ENCODE measurements around the gene DLGAP1. TPM values are rescaled to one million over a fixed set of nuclear protein-coding genes. Genes with fewer than 3 reads are reported as not detected.

The DLGAP1 gene
- total and polyA plus RNA-seq, 2 of the 8 experiments (the other 6 are each of a cell fraction or from before 2014, with no cell fraction given) = 11.8 to 16.9 TPM

DNA sequence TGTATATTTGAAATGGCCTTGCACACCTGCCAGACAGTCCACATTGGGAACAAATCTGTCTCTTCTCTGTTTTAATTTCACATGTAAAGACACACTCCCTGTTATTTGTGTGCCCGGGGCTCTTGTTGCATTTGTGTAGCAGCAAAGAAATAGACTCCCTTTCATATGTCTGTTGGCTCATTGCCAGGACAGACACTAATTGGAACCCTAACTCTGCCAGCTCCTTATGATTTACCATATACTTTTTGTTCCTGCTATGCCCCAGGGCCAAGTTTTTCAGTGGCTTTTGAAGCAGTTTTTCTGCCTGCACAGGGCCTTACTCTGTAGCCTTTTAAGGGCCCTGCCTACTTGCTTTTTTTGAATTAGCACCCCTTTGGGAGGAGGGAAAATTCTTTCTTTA lies 396.9 kb downstream of the DLGAP1 start:
- H3K56ac ChIP-seq (replicated peaks; ENCODE audit: insufficient read length, low read depth, low read length) = no peak overlapping the region
- WGBS, 2 experiments (ENCODE audit: extremely low coverage in 1 of 2, insufficient coverage in 1 of 2, insufficient read length in 1 of 2, insufficient replicate concordance in 2 of 2, low coverage in 1 of 2, low lambda C conversion rate in 2 of 2, missing lambda C conversion rate in 1 of 2) = 88% methylated on average over 1 of the region's 1 CpG; no CpG with 5 or more reads in 1 of the 2 experiments
- H3K36me3 ChIP-seq (ENCODE audit: control insufficient read depth in 2 of 4, insufficient read depth in 4 of 4, low read length in 3 of 4) = peaks cover 0 to 15% (median 2%) of the 10 kb centered on the region in 4 experiments; a peak in 3 of 8 replicates
- no peak overlapping the region for H3K4me2 ChIP-seq (ENCODE audit: insufficient read depth in 1 of 2, low read depth in 2 of 2, low read length in 2 of 2)
- CTCF ChIA-PET (ENCODE audit: partially characterized antibody) = interaction anchor here (0.6 kb wide), 1 partner anchor 11 kb away, joined by 3 read pairs; no protein-coding TSS in a partner anchor
- no peak for FAIRE-seq
- no peak overlapping the region for H2AFZ ChIP-seq (ENCODE audit: low read length)
- H3K27ac ChIP-seq (ENCODE audit: low read depth, low read length) = no peak overlapping the region
- H4K91ac ChIP-seq (replicated peaks; ENCODE audit: insufficient read length, low read length) = no peak overlapping the region
- no peak overlapping the region for H4K5ac ChIP-seq (ENCODE audit: insufficient read length, low read depth, low read length)
- DNase-seq (ENCODE audit: low read depth in 1 of 2, low spot score in 2 of 2) = no peak
- H2BK12ac ChIP-seq (ENCODE audit: low read depth, low read length) = no peak overlapping the region
- no peak overlapping the region for H2AK5ac ChIP-seq (ENCODE audit: low read depth, low read length)
- peaks cover 39% of the 10 kb centered on the region in 2 experiments for H3K9me3 ChIP-seq (ENCODE audit: insufficient read depth in 2 of 2, low read depth in 1 of 2, low read length in 1 of 2)
- H3K27me3 ChIP-seq (replicated peaks in 1 of 4; ENCODE audit: control insufficient read depth in 3 of 4, extremely low read depth in 1 of 4, insufficient read depth in 3 of 4, low read length in 3 of 4) = no peaks in the 10 kb centered on the region
- no peaks in the 10 kb centered on the region for H3K4me1 ChIP-seq (replicated peaks in 1 of 4; ENCODE audit: control insufficient read depth in 3 of 4, insufficient read depth in 4 of 4, low read length in 3 of 4)
- H2BK5ac ChIP-seq (ENCODE audit: low read depth, low read length) = no peak overlapping the region
- no peaks in the 10 kb centered on the region for H3K79me1 ChIP-seq (ENCODE audit: low read depth, low read length)
- no peak overlapping the region for H3K4ac ChIP-seq (replicated peaks; ENCODE audit: insufficient read length, low read depth, low read length)
- POLR2A ChIA-PET (ENCODE audit: partially characterized antibody) = no interaction called here
- no peak overlapping the region for H4K8ac ChIP-seq (ENCODE audit: extremely low read depth, insufficient read depth, low read length)
- no peak overlapping the region for H3K23ac ChIP-seq (ENCODE audit: insufficient read length)
- no peaks in the 10 kb centered on the region for H4K20me1 ChIP-seq (replicated peaks in 1 of 2; ENCODE audit: control insufficient read depth in 1 of 2, insufficient read depth in 2 of 2, low read length in 2 of 2)
- no peak overlapping the region for H3K9ac ChIP-seq (replicated peaks in 1 of 4; ENCODE audit: extremely low read depth in 1 of 4, low read depth in 3 of 4, low read length in 3 of 4)
- no peaks in the 10 kb centered on the region for H3K79me2 ChIP-seq (ENCODE audit: control insufficient read depth in 1 of 2, insufficient read depth in 2 of 2, low read length in 2 of 2)
- no peak overlapping the region for H3K18ac ChIP-seq (ENCODE audit: extremely low read depth, low read length)
- H2BK20ac ChIP-seq (ENCODE audit: low read length) = no peak overlapping the region
- no peak overlapping the region for H2BK15ac ChIP-seq (ENCODE audit: low read length)
- H3K14ac ChIP-seq (ENCODE audit: insufficient read length) = no peak overlapping the region
- no peak overlapping the region for H3K4me3 ChIP-seq (ENCODE audit: extremely low read depth in 1 of 4, insufficient read depth in 2 of 4, low read depth in 3 of 4, low read length in 4 of 4)
- no peaks in the 10 kb centered on the region; the same call in 1 of the 2 replicates for H3K23me2 ChIP-seq (ENCODE audit: low read depth, low read length)
- no peak for TF ChIP-seq ASH2L (IDR thresholded peaks at IDR 0.05; ENCODE audit: low read length)
- no peak for TF ChIP-seq POLR2A (IDR thresholded peaks at IDR 0.05; ENCODE audit: control extremely low read depth in 1 of 2, low read depth in 2 of 2, low read length in 2 of 2)
- no peak for TF ChIP-seq NRF1 (IDR thresholded peaks at IDR 0.05; ENCODE audit: low read depth, low read length)
- no peak for TF ChIP-seq CHD2 (IDR thresholded peaks at IDR 0.05; ENCODE audit: low read length)
- TF ChIP-seq, protein P1, sequence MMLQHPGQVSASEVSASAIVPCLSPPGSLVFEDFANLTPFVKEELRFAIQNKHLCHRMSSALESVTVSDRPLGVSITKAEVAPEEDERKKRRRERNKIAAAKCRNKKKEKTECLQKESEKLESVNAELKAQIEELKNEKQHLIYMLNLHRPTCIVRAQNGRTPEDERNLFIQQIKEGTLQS (IDR thresholded peaks at IDR 0.05; ENCODE audit: insufficient read depth, low read depth, low read length) = no peak
- TF ChIP-seq BRCA1 (IDR thresholded peaks at IDR 0.05; ENCODE audit: low read depth, low read length) = no peak
- no peak for TF ChIP-seq RXRA (IDR thresholded peaks at IDR 0.05; ENCODE audit: insufficient read depth, low read depth, low read length)
- TF ChIP-seq MAFK (IDR thresholded peaks at IDR 0.05; ENCODE audit: low read depth, low read length) = no peak
- no peak for TF ChIP-seq ZNF274 (IDR thresholded peaks at IDR 0.05; ENCODE audit: borderline replicate concordance, extremely low read depth, low read length)
- no peak for TF ChIP-seq BACH1 (IDR thresholded peaks at IDR 0.05; ENCODE audit: low read length)
- TF ChIP-seq CBX8 (IDR thresholded peaks at IDR 0.05; ENCODE audit: borderline replicate concordance, low read depth, low read length) = no peak
- no peak for TF ChIP-seq TBP (IDR thresholded peaks at IDR 0.05; ENCODE audit: low read depth, low read length)
- no peak for TF ChIP-seq EZH2 (IDR thresholded peaks at IDR 0.05; ENCODE audit: low read depth, low read length, severe bottlenecking)
- no peak for TF ChIP-seq JUND (IDR thresholded peaks at IDR 0.05; ENCODE audit: low read length)
- no peak for TF ChIP-seq CBX5 (IDR thresholded peaks at IDR 0.05; ENCODE audit: low read depth, low read length)
- H2BK120ac ChIP-seq (replicated peaks; ENCODE audit: low read depth, low read length) = no peak overlapping the region
